Activated T-cell treated with anti-CD3 and anti-CD28 coated beads, Interleukin-2, amount 50 U/mL, for 48 hours (primary cell): ENCODE data around the gene TF.

Source experiments
- DNase-seq, 2 experiments: peaks; one replicate each; pipeline ENCODE4 v3.0.0-alpha.2; 2020

The TF gene

DNA sequence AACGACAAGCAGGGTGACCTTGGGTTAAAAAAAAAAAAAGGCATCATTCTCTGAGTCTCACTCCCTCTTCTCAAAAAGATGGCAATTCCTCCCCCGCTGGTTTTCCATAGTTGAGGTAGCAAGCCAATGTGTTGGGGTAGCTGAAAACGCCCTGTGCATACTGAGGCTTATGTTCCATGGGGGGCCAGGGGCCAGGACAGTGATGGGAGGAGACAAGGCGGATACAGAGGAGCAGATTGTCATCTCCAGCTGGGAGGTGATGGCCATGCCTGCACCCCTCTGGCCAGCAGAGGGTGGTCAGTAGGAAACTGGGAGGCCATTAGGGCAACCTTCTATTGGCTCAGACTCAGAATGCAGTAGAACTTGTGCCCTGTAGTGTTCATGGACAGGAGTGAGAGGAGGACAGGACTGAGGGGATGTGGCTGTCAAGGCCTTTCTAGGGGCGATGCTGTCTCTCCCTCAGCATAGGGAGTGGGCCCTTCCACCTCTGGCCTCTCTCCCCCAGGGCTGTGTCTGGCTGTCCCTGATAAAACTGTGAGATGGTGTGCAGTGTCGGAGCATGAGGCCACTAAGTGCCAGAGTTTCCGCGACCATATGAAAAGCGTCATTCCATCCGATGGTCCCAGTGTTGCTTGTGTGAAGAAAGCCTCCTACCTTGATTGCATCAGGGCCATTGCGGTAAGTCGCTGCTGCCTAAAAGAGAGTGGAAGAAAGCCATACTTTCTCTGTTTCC lies 1.9 kb downstream of the TF start:
- no peak for DNase-seq

DNA sequence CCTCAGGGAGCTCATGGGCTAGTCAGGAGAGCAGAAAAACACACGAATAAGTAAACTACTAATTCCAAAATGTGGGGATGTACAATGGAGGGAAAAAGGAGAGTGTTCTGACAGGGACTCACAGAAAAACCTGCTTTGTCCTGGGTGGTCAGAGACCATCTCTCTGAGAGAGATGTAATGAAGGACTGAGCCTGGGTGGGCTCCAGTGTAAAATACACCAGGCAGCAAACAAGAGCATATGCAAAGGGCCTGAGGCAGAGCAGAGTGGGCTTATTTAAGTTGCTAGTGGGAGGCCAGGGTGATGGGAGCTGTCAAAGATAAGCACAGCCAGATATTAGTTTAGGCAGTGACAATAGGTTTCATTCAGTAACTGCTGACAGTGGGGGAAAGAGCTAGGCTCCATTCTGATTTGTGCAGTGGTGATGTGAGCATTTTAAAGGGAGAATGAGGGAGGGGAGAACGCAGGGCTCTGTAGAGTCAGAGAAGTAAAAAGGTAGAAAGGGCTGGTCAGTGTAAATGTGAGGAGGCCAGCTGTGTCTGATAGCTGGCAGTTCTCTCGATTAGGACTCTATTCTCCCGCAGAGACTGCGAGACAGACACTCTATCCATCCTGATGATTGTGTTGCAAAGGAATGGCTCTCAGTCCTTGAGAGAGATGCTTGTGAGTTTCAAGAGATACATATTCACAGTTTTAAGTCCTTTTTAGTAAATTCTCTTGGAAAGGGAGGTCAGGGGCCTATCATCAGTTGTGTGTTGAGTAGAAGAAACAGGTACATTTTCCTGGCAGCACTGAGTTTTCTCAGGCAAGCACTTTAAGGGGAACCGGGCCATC lies 3.5 kb downstream of the TF start:
- no peak for DNase-seq

DNA sequence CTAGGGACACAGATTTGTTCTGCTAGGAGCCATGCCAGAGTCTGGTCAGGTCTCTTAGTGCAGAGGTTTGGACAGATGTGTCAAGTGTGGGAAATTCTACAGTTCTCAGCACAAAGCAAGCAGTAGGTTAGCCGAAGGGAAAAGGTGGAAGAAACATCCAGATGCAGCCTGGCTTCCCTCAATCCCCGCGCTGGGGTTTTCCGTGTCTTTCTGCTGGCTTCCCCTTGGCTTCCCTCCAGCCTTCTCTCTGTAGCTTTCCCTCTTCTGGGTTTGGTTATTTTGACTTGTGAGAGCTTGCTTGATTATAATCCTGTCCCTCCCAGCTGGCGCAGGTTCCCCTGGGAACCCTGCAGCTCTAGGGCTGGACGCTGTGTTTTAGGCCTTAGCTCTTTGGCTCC lies 4.1 kb downstream of the TF start:
- no peak for DNase-seq

DNA sequence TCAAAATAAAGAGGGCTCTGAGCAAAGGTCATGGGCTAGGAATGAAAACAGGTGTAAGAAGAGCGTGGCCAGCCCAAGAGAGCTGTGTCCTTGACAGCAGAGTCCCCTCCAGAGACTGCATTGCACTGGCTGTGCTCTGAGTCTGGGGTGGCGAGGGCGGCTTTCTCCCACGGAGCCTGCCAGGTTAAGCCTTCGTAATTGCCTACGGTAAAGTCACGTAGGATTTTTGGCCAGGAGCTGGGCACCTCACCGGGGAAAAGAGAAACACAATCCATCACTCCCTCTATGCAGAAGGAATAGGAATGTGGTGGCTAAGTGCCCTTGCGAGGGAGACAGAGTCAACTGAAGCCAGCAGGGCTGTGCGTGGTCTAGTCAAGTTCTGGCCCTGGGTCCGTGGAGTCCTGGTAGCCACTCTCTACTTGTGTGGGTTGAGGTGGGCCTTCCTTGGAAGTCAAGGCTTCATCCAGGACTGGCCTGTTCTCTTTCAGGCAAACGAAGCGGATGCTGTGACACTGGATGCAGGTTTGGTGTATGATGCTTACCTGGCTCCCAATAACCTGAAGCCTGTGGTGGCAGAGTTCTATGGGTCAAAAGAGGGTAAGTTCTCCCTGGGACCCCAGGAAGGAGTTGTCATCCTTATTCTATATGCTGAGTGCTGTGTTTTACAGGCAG lies 7.0 kb downstream of the TF start:
- no peak for DNase-seq

DNA sequence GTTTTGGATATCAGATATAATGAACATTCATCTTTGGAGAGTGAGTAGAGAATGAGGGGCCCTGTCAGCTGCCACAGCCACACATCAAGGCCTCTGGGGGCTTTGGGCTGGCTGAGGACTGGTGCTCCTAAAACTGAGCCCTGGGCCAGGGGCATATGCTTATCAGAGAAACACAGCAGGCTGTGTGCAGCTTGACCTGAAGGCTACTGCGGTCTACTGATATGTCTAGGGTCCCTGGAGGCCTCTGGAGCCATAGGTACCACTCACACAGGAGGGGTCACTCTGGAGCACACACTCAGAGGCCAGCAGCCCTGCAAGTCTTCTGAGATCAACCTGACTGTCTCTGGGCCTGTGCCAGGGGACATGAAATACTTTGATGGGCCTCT lies 7.6 kb downstream of the TF start:
- DNase-seq: no peak

DNA sequence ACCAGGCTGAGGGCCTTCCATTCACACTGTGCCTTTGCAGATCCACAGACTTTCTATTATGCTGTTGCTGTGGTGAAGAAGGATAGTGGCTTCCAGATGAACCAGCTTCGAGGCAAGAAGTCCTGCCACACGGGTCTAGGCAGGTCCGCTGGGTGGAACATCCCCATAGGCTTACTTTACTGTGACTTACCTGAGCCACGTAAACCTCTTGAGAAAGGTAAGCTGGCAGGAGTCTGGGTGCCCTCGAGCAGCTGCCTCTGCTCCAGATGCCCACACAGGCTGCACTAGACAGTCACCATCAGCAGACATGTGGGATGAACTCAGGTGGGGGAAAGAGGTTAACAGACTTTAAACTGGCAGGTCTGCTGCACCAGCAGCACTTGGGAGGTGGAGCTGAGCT lies 8.3 kb downstream of the TF start:
- no peak for DNase-seq

DNA sequence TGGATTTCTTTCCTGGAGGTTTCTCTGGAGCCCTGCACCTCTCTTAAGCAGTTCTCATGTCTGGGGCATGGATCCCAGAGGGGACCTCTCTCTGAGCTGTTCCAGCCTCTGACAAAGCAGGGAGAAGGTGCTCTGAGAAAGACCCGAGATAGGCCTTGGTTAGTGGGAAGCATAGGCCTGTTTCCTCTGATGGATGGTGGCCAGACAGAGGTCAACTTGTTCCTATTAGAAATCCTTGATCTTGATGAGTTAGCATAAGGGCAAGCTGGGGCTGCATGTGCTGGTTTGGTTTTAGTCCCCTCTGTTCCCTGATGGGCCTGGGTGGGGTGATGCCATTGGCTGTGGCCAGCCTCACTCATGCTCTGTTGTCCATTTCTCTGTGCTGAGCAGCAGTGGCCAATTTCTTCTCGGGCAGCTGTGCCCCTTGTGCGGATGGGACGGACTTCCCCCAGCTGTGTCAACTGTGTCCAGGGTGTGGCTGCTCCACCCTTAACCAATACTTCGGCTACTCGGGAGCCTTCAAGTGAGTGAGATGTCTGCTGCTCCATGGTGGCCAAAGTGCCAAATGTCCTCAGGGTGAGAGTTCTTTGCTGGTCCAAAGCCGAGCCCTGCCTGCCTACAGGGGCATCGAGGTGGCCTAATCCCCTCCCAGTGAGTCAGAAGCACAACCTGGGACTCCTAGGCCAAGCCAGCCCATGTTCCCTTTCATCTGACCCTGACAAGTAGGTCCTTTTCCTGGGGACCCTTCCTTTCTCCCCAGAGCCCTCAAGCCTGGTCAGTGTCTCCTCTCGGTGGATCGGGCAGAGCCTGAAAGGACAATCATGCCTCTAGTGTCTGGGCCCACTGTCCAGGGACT lies 9.0 kb downstream of the TF start:
- no peak for DNase-seq

DNA sequence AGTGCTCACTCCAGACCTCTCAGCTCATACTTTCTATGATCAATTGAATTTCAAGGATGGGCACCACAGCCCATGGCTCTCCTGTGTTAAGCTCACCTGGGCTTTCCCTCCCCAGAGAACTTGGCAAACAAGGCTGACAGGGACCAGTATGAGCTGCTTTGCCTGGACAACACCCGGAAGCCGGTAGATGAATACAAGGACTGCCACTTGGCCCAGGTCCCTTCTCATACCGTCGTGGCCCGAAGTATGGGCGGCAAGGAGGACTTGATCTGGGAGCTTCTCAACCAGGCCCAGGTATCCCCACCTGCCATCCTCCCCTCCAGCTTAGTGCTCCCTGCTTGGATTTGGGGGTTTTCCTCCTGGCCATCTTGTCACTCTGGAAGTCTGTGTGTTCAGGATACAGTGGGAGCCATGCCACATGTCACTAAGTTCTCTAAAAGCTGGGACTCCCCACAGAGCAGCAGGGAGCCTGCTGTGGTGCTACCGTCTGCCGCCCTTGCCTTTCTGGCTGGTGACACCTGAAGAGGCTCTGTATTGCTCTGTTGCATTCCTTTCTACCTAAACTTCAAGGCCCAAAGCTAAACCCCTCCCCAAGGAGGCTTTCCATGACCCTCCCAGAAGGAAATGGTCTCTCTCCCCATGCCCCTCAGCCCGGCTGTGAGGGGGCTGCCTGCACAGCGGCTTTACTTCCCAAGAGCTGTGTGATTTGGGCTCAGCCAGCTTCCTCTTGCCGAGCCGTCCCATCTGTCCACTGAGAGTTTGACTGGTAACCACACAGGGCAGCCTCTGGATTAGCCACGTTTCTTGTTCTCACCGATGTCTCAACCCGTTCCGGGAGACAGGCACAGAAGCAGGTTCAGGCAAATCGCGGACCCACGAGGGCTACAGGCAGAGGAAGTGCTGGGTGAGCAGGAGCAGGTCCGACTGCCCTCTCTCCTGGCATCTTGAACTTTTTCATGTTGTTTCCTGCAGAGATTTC lies 10.8 kb downstream of the TF start:
- no peak for DNase-seq

DNA sequence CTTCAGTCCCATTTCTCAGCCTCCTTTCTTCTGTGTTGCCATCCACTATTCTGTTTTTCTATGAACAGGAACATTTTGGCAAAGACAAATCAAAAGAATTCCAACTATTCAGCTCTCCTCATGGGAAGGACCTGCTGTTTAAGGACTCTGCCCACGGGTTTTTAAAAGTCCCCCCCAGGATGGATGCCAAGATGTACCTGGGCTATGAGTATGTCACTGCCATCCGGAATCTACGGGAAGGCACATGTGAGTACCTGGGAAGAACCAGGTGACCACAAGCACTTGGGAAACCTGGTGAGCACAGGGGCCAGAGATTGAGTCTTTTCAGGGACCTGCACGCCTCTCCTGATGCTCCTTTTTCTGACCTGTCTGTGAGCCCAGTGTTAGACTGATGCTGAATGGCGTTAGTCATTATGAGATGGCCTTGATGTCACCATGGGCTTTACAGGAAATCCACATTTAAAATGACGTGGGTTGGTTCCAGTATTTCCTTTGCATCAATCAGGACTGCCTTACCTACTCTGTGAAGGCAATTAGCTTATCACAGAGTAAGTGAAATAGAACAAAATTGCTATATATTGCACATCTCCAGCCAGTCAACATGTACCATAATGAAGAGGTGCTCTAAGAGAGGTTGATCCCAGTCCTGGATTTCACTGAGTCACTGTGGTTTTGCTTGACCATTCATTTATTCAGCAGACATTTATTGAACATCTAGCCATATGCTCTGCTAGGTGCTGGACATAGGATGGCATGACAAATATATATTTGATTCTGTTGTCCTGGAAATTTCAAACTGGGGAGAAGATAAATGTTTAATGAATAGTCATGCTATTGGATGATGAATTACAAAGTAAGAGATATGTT lies 11.7 kb downstream of the TF start:
- DNase-seq: no peak

DNA sequence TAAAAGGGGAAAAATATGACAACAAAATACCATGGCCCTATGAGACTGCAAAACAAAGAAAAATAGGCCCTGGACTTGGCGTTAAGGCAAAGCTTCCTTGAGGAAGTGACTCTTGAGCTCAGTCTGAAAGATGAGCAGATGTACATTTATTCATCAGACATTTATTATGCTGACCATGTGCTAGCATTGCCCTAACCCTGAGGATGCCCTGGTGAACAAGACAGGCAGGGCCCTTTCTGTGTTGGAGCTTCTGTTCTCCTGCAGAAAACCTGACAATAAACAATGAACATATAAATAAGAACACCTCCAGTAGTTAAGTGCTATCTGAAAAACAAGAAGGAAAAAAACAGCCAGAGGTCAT lies 12.4 kb downstream of the TF start:
- DNase-seq: no peak

DNA sequence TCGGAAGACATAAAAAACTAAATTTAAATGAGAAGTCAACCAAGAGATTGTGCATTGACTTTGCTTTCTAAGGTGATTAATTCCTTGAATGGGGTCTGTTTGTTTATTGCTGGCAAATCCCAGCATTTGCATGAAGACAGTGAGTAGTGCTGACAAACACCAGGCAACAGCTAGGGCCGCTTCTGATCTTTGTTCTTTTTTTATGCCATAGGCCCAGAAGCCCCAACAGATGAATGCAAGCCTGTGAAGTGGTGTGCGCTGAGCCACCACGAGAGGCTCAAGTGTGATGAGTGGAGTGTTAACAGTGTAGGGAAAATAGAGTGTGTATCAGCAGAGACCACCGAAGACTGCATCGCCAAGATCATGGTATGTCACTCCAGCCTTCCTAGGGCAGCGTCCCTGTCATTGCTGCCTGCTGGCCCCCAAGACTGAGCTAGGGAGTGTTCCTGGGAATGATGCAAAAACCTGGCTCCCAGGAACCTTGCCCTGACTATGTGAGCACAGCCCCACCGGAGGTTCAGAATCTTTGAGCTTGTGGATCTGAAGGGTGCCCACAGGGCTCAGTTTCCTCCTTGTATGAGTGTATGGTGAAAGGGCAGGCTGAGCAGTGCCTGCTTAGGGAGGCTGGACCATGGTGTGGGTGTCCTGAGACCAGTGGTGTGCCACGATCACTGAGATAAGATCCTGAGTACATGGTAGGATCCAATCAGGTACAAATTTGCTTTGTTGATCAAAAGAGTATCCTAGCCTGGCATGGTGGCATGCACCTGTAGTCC lies 13.0 kb downstream of the TF start:
- no peak for DNase-seq

DNA sequence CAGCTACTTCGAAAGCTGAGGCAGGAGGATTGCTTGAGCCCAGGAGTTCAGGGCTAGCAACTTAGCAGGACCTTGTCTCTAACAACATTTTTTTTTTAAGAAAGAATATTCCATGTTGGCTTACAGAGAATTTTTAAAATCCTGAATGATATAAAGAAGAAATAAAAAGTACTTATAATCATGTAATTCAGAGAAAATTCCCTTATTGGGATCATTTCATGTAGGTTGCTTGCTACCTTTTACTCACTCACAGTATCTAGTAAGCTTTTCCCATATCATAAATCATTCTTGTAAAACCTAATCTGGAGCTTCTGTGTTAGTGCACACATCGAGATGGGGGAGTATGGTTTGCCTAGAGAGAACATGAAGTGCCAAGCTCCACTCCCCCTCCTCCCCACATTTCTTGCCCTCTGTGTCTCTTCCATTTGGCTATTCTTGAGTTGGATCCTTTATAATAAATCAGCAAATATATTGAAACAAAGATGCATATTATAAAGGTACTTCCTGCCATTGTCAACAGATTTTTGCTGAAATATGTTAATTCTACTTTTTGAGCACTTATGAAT lies 13.6 kb downstream of the TF start:
- DNase-seq: no peak

DNA sequence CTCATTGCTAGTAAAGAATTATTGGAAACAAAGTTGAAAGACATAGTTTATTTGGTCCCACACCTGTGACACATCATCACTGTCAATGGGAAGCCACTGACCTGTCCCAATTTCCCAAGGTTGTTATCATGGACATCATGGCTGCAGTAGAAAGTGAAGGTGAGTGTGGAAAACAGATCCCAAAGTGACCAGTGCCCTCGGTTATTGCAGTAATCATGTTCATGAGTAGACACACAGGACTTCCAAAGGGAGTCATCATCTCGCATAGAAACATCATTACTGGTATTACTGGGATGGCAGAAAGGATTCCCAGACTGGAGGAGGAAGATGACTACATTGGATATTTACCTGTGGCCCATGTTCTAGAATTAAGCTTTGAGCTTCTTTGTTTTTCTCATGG lies 14.7 kb downstream of the TF start:
- no peak for DNase-seq

DNA sequence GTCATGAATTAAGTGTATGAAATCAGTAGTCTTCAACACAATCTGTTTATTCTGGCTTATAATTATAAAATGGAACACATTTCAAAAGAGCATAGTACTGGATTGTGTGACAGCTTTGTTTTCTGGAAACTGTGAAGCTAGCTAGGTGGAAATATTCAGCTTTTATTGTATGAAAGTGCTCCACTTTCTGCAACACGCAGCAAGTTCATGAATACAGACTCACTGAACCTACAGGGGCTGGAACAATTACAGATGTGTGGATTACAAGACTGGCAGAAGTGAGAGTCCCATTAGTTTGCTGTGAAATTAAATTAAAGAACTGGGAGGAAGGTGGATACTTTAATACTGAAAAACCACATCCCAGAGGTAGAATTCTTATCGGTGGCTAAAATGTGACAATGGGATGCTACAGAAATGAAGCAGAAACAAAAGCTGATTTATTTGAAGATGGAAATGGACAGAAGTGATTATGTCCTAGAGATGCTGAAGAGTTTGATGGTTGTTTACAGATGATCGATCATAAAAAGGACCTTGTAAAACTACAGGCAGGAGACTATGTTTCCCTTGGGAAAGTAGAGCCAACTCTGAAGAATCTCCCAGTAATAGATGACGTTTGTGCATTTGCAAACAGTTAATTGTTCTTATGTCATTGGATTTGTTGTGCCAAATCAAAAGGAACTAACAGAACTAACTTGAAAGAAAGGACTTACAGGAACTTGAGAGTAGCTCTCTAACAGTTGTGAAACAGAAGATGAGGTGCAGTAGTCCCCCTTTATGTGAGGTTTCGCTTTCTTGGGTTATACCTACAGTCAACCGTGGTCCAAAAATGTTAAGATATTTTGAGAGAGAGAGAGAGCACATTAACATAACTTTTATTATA lies 15.7 kb downstream of the TF start:
- DNase-seq: no peak

DNA sequence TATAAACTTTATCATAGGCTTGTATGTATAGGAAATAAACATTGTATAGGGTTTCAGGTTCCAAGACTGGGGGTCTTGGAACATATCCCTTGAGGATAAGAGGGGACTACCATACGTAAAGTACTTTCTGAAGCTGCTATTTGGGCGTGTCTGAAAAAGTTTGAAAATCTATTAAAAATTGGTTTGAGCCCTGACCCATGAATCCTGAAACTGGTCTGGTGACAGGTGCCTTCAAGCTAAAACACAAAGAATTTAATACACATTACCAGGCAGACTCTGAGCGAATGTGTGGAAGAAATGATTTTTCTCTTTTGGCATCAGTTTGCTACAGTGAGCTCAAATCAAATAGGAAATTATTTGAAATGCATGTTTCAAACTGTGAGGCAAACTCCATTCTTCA lies 16.3 kb downstream of the TF start:
- no peak for DNase-seq

DNA sequence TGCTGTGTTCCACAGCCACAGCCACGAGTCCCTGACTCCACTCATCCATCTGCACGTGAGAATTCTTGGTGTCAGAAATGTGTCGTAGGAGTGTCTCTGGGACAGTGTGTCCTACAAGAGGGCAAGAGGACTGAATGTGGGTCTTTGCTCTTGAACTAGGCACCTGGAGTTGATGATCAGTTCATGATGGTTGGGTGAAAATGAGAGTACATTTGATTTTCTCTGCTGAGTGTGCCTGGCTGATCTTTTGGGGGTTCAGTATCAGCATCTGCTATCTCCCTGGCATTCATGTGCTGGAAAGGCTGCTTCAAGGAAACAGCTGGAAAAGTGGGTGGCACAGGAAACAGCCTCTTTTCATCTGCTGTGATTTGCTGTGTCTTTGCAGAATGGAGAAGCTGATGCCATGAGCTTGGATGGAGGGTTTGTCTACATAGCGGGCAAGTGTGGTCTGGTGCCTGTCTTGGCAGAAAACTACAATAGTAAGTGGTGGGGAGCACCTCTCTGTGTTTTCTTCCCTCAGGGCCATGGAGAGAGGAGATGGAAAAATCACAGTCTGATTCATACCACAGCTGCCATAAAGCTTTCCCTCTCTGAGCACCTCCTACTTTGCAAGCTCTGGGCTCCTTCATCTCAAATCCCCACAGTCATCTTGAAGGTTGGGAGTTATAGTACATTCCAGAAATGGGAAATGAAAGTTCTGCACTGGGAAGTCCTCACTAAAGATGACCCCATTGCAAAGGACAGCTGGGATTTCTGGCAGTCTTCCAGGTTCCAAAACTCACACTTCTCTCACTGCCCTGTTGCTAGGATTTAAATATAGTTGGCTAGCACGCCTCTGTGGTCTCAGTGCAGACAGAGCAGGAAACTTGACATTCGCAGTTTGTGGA lies 17.8 kb downstream of the TF start:
- no peak for DNase-seq

DNA sequence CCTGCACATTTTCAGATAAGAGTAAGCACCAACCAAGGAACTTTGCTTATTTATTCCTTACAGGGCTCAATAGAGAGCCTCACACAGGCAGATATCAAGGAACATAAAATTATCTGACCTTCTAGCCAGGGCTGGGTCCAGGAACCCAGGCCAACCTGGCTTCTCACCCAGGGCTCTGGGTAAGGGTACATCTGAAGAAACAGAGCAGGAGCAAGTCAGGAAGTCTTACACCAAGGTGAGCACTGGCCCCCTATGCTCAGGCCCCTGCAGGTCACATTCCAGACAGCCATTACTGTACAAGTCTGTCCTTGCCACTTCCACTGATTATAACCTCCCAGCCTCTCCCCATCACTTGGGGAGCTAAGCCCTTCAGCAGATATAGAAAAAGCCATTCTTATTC lies 19.1 kb downstream of the TF start:
- no peak for DNase-seq

DNA sequence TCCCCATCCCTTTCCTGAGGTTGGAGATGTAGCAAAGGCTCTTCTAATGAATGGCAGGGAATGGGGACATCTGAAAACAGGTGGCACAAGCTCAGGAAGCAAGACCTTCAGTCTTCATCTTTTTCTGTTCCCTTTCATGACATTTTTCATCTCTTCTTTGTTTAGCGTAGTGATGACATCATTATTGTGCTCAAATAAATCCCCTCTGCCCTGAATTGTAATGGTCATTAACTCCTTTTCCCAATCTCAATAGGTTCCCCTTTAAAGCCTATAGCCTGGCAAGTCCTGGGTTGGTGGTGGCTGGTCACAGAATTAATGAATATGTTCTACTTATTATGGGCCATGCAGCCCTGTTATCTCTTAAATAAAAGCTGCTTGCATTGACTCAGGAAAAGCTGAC lies 21.4 kb downstream of the TF start:
- DNase-seq: no peak
